GM12874 (cell line): Measurements from ENCODE around the gene KCNG4.

ENCODE experiments used
- TF ChIP-seq, protein P1 (sequence below): IDR thresholded peaks from 2 replicates; pipeline ENCODE4 v1.5.1; 2011; ENCODE audit warnings: low read depth, mild to moderate bottlenecking, control low read depth, low read length, moderate library complexity; ENCODE audit not compliant: insufficient read depth

KCNG4 gene

DNA sequence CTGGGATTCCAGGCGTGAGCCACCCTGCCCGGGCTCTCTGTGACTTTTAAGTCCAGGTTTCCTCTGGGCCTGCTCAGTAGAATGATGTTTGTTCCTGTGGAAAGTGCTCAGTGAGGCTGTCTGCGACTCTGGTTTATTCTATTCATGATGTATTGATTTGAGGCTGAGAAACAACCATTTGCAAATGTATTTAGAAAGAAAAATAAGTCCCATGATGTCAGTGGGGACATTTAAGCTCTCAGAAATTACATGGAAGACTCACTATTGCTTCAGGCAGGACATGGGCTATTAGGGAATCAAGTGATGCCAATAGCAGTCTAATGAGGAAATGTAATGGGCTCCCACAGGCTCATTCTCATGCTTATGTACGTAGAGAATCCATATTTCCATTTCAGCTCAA, 22.2 kb upstream of the KCNG4 start:
- TF ChIP-seq, protein P1, sequence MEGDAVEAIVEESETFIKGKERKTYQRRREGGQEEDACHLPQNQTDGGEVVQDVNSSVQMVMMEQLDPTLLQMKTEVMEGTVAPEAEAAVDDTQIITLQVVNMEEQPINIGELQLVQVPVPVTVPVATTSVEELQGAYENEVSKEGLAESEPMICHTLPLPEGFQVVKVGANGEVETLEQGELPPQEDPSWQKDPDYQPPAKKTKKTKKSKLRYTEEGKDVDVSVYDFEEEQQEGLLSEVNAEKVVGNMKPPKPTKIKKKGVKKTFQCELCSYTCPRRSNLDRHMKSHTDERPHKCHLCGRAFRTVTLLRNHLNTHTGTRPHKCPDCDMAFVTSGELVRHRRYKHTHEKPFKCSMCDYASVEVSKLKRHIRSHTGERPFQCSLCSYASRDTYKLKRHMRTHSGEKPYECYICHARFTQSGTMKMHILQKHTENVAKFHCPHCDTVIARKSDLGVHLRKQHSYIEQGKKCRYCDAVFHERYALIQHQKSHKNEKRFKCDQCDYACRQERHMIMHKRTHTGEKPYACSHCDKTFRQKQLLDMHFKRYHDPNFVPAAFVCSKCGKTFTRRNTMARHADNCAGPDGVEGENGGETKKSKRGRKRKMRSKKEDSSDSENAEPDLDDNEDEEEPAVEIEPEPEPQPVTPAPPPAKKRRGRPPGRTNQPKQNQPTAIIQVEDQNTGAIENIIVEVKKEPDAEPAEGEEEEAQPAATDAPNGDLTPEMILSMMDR: no peak

- TF ChIP-seq, protein P1: no peak
These were observed 21.1 kb upstream of the KCNG4 start for GRCh38 chr16:84260766-84261554.

DNA sequence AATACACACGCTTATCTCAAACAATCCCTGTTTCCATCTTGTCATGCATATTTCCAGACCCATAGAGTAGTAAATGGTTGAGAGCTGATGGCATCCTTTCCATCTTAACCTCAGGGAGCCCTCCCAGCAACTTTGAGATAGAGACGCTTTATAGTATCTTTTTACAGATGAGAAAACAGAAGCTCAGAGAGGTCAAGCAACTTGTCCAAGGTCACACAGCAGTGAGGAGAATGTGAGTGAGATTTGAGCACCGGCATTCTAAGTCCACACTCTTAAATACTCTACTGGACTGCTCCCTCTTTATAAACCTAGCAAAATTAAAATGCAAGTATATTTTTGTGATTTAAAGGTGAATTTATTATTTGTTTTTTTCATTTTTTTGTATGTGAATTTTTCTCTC, 19.9 kb upstream of the KCNG4 start:
- TF ChIP-seq, protein P1: no peak

DNA sequence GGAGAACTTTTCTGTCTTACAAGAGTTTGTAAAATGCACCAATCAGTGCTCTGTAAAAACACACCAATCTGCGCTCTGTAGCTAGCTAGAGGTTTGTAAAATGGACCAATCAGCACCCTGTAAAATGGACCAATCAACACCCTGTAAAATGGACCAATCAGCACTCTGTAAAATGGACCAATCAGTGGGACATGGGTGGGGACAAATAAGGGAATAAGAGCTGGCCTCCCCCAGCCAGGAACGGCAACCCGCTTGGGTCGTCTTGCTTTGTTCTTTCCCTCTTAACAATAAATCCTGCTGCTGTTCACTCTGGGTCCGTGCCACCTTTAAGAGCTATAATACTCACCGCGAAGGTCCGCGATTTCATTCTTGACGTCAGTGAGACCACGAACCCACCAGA, 18.5 kb upstream of the KCNG4 start:
- TF ChIP-seq, protein P1: no peak

DNA sequence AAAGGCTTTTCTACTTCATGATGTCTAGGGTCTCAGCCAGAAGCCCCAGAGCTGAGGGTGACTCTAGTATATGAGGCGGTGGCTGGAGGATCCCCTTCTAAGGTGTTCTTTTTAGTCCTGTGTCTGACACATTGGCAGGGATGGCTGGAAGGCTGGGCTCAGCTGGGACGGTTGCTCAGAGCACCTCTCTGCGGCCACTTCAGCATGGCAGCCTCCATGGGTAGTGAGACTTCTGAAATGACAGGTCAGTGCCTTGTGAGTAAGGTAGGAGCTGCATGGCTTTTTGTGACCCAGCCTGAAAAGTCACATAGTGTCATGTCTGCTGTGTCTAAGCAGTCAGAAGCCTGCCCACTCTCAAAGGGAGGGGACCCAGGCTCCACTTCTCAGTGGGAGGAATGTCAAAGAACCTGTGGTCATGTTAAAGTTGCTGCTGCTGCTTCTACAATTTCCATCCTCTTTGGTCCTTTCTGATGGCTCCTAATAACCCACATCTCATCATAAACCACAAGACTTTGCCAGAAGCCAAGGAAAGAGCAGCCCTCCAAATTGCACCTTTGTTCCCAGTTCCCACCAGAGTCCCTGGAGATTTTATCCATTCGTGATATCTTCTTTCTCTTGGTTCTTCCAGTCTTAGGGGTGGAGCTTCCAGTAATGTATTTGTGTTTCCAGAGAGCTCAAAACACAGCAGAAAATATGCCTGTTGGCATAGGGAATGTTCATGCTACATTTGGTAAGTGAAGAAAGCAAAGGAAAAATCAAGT, 15.4 kb upstream of the KCNG4 start:
- TF ChIP-seq, protein P1: no peak

DNA sequence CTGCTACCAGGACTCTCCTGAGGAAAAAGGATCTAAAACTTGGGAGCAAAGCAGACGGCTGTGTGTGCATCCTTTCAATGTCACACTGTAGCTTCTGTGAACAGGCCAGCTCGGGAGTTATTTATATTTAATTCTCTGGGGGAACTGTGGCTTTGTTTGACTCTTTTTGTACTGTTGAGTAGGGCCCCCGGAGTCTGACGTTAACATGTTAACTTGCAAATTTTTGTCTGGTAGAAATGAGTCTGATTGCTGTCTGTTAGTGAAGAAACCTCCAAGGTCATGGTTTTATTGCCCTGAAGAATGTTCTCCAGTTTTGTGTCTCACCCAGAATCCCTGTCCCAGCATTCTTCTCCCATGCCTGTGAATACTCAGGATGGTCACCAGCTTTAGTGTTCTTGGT, 14.2 kb upstream of the KCNG4 start:
- TF ChIP-seq, protein P1: no peak

GRCh38 chr16:84253173-84253572, 13.4 kb upstream of the KCNG4 start:
- TF ChIP-seq, protein P1: no peak
